ENCODE results near the gene GARIN6.

DNA sequence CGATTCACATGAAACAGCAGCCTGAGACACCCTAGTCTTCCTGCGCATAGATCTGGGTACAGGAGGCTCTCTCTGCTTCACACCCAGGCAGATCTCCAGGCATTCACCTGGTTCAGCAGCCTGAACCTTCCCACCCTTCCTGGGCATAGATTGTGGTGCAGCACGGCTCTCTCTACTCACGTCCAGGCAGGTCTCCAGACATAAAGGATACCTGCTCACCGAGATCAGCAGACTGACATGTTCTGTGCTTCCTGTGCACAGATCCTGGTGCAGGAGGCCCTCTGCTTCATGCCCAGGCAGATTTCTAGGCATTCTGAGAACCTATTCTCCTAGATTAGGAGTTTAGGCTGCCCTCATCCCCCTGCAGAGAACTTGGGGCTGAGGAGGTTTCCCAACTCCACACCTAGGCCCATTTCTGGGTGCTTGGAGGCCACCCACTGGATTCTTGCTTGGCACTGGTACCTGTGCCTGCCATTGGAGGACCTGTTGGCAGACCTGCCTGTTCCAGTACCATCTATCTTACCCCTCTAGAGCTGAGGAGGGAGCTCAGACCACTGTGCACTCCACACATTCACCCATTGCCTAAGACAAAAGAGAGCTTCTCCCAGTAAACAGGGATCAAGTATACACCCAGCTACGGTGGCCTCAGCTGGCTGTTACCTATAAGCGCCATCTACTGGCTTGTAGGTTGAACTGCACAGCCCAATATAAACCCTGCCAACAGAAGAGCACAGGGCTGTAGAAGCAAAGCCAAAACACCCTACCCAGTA, 28.0 kb upstream of the GARIN6 start:
- TF ChIP-seq TAF1 (IDR thresholded peaks at IDR 0.05; ENCODE audit: borderline replicate concordance, low read depth, low read length) (no peak), GABPA (IDR thresholded peaks at IDR 0.05; ENCODE audit: low read depth) (no peak), CTCF (IDR thresholded peaks at IDR 0.05 in 2 of 3, conservative IDR thresholded peaks at IDR 0.05 in 1 of 3; ENCODE audit: control insufficient read depth in 2 of 3, extremely low read depth in 1 of 3, insufficient read depth in 1 of 3, low read depth in 3 of 3, low read length in 3 of 3) (peak; percentile 67 to 85 (median 82)), FOXM1 (IDR thresholded peaks at IDR 0.05; ENCODE audit: low read depth, low read length) (no peak), EZH2 (IDR thresholded peaks at IDR 0.05; ENCODE audit: borderline replicate concordance, control insufficient read depth, low read depth, low read length) (no peak), ETV6 (conservative IDR thresholded peaks at IDR 0.05 in 1 of 2, IDR thresholded peaks at IDR 0.05 in 1 of 2; ENCODE audit: borderline replicate concordance in 1 of 2, low read depth in 1 of 2) (no peak)
- TF ChIP-seq, protein P1, sequence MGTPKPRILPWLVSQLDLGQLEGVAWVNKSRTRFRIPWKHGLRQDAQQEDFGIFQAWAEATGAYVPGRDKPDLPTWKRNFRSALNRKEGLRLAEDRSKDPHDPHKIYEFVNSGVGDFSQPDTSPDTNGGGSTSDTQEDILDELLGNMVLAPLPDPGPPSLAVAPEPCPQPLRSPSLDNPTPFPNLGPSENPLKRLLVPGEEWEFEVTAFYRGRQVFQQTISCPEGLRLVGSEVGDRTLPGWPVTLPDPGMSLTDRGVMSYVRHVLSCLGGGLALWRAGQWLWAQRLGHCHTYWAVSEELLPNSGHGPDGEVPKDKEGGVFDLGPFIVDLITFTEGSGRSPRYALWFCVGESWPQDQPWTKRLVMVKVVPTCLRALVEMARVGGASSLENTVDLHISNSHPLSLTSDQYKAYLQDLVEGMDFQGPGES (IDR thresholded peaks at IDR 0.05): no peak
- TF ChIP-seq, protein P2, sequence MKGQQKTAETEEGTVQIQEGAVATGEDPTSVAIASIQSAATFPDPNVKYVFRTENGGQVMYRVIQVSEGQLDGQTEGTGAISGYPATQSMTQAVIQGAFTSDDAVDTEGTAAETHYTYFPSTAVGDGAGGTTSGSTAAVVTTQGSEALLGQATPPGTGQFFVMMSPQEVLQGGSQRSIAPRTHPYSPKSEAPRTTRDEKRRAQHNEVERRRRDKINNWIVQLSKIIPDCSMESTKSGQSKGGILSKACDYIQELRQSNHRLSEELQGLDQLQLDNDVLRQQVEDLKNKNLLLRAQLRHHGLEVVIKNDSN (IDR thresholded peaks at IDR 0.05; ENCODE audit: borderline replicate concordance, extremely low read length, insufficient read depth, low read depth, low read length): no peak
